ENCODE data around the gene GRK4. TPM values are rescaled to one million over a fixed set of nuclear protein-coding genes. Genes with fewer than 3 reads are reported as not detected.
"Not testable (repeated sequence)": the region's sequence is repeated elsewhere in the genome, so short reads cannot be mapped to it uniquely, and the experiment has no call there.

GRK4 gene
- total and polyA plus RNA-seq, 3 experiments from 2014 or later = 2.5 to 7.7 (median 5.4) TPM

DNA sequence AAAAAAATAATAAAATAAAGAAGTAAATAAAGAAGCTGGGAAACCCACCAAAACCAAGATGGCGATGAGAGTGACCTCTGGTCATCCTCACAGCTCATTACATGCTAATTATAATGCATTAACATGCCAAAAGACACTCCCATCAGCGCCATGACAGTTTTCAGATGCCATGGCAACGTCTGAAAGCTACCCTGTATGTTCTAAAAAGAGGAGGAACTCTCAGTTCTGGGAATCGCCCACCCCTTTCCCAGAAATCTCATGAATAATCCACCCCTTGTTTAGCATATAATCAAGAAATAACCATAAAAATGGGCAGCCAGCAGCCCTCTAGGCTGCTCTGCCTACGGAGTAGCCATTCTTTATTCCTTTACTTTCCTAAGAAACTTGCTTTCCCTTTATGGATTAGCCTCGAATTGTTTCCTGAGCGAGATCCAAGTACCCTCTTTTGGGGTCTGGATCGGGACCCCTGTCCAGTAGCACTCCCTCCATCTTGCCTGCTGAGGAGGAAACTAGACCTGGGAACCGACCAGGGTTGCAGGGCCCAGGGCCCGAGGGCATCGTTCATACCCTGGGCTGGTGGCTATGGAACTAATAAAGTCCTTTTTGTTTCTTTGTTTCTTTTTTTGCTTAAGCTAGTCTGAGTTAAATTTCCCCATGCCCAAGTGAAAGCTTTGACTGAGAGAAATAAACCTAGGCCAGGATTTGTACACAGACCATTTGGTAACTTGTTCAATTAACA lies 80.1 kb downstream of the GRK4 start:
- Histone ChIP-seq H3K27me3 (ENCODE audit: insufficient read depth, low read length, poor library complexity, severe bottlenecking) (no peaks in the 10 kb centered on the region), H3K9me3 (ENCODE audit: low read length) (no peaks in the 10 kb centered on the region), H3K4me1 (ENCODE audit: insufficient read depth, low read length) (peaks cover 51% of the 10 kb centered on the region), H3K27ac (ENCODE audit: low read depth, low read length) (no peak overlapping the region), H3K4me3 (ENCODE audit: low read length) (no peak overlapping the region), H3K36me3 (ENCODE audit: insufficient read depth, low read length) (no peaks in the 10 kb centered on the region)
- Mint-ChIP-seq H3K4me1 (peaks cover 36 to 75% (median 43%) of the 10 kb centered on the region in 3 donors), H3K27me3 (peaks cover 0 to 3% of the 10 kb centered on the region in 2 donors), H3K27ac (peak overlapping the region in 1 of 8 donors; percentile 66), H3K4me3 (peak overlapping the region in 3 of 7 donors; percentile 8 to 51 (median 49)), H3K9me3 (peaks cover 0 to 7% (median 5%) of the 10 kb centered on the region in 5 donors), H3K36me3 (peaks cover 0 to 7% (median 3%) of the 10 kb centered on the region in 3 donors)
- no peak for DNase-seq
- ChIA-PET CTCF (no interaction called here), POLR2A (no interaction called here)

DNA sequence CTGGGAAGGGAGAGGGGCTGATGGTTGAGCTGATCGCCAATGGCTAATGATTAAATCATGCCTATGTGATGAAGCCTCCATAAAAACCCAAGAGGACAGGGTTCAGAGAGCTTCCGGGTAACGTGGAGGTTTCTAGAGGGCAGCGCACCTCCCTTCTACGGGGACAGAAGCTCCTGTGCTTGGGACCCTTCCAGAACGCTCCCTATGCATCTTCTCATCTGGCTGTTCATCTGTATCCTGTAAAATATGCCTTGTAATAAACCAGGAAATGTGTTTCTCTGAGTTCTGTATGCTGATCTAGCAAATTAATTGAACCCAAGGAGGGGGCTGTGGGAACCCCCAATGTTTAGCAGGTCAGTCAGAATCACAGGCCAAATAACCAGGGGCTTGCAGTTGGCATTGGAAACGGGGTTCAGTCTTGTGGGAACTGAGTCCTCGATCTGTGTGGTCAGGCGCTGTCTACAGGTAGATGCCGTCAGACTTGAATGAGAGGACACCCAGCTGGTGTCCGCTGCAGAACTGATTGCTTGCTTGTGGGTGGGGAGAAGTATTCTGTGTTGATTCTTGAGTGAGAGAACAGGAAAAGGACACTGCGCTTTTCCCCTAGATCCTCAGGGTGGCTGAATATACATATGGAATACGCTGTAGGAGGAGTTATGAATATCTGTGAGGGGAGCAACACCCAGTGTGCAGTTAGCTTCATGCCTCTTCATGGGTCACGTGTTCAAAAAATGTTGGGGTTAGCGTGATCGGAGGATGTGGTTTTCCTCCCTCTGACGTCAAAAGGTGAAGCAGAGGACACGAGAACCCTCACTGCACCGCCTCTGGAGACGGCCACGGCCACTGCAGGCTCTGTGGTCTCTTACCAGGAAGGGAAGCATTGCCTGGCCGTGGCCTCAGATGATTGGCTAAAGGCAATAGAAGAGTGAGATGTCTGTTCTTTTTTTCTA lies 81.8 kb downstream of the GRK4 start:
- no peaks in the 10 kb centered on the region for H3K27me3 ChIP-seq (ENCODE audit: insufficient read depth, low read length, poor library complexity, severe bottlenecking)
- Mint-ChIP-seq H3K27me3 (peaks cover 0 to 3% of the 10 kb centered on the region in 2 donors), H3K27ac (peak overlapping the region; percentile 39 to 96 (median 92)), H3K4me1 (peaks cover 36 to 71% (median 43%) of the 10 kb centered on the region in 3 donors), H3K9me3 (peaks cover 0 to 7% (median 5%) of the 10 kb centered on the region in 5 donors), H3K4me3 (peak overlapping the region; percentile 21 to 77 (median 71)), H3K36me3 (peaks cover 0 to 7% (median 3%) of the 10 kb centered on the region in 3 donors)
- ChIA-PET CTCF (interaction anchor here (1.4 kb wide), 1 partner anchor 8 kb away, joined by 4 read pairs; no protein-coding TSS in a partner anchor), POLR2A (no interaction called here)
- no peak overlapping the region for H3K27ac ChIP-seq (ENCODE audit: low read depth, low read length)
- H3K4me1 ChIP-seq (ENCODE audit: insufficient read depth, low read length) = peaks cover 48% of the 10 kb centered on the region
- H3K36me3 ChIP-seq (ENCODE audit: insufficient read depth, low read length) = no peaks in the 10 kb centered on the region
- no peak overlapping the region for H3K4me3 ChIP-seq (ENCODE audit: low read length)
- H3K9me3 ChIP-seq (ENCODE audit: low read length) = no peaks in the 10 kb centered on the region
- DNase-seq = peak; percentile 59 to 89 (median 81)

DNA sequence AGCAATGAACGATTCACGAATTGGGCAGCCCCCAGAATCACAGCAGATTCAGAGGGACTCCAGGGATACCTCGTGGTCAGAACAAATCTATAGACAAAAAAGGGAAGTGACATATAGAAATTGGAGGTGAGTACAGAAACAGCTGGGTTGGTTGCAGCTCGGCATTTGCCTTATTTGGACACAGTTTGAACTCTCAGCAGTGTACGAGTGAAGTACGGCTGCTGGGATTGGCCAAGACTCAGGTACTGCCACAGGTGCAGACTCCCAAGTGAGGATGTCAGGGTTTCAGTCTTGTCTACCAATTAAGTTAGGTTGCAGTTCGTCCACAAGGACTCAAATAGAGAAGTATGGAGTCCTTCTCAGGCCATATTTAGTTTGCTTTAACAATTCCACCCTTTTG lies 82.8 kb downstream of the GRK4 start:
- no peaks in the 10 kb centered on the region for H3K27me3 Mint-ChIP-seq
- Histone ChIP-seq H3K4me3 (ENCODE audit: low read length) (no peak overlapping the region), H3K36me3 (ENCODE audit: insufficient read depth, low read length) (no peaks in the 10 kb centered on the region), H3K27me3 (ENCODE audit: insufficient read depth, low read length, poor library complexity, severe bottlenecking) (no peaks in the 10 kb centered on the region), H3K27ac (ENCODE audit: low read depth, low read length) (no peak overlapping the region), H3K9me3 (ENCODE audit: low read length) (no peaks in the 10 kb centered on the region), H3K4me1 (ENCODE audit: insufficient read depth, low read length) (peaks cover 44% of the 10 kb centered on the region)
- DNase-seq = no peak
- H3K4me3 Mint-ChIP-seq = peak overlapping the region in 1 of 7 donors; percentile 71
- CTCF ChIA-PET = interaction anchor here (1.3 to 1.5 kb wide), 3 partner anchors 9 to 397 kb away, joined by 3 to 4 read pairs (median 3); no protein-coding TSS in a partner anchor
- H3K27ac Mint-ChIP-seq = peak overlapping the region in 6 of 8 donors; percentile 68 to 96 (median 93)
- peaks cover 0 to 7% (median 5%) of the 10 kb centered on the region in 5 donors for H3K9me3 Mint-ChIP-seq
- H3K36me3 Mint-ChIP-seq = peaks cover 0 to 7% (median 3%) of the 10 kb centered on the region in 3 donors
- peaks cover 36 to 62% (median 40%) of the 10 kb centered on the region in 3 donors for H3K4me1 Mint-ChIP-seq
- POLR2A ChIA-PET = no interaction called here

DNA sequence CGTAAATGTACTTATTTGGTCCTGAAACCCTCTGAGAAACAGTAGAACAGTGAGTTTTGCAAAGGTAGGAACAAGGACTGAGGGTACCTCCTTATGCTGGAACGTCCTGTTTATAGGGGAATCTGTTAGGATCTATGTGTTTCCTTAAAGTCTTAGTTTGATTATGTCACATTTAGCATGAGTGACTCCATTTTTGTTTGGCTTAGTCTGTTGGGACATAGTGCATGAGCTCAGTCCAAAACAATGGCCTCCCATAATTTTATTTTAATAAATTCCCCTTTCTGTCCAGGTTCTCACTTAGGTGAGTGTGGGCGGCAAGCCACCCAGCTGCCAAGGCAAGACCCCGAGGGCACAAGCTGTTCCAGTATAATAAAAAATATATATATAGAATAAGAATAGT lies 83.3 kb downstream of the GRK4 start:
- Mint-ChIP-seq H3K36me3 (peaks cover 0 to 7% (median under 1%) of the 10 kb centered on the region in 3 donors), H3K27ac (peak overlapping the region in 4 of 8 donors; percentile 29 to 96 (median 84)), H3K9me3 (peaks cover 0 to 7% (median 5%) of the 10 kb centered on the region in 5 donors), H3K27me3 (no peaks in the 10 kb centered on the region), H3K4me1 (peaks cover 36 to 57% (median 37%) of the 10 kb centered on the region in 3 donors), H3K4me3 (peak overlapping the region in 3 of 7 donors; percentile 49 to 73 (median 72))
- Histone ChIP-seq H3K36me3 (ENCODE audit: insufficient read depth, low read length) (no peaks in the 10 kb centered on the region), H3K9me3 (ENCODE audit: low read length) (no peaks in the 10 kb centered on the region), H3K27me3 (ENCODE audit: insufficient read depth, low read length, poor library complexity, severe bottlenecking) (no peaks in the 10 kb centered on the region), H3K4me3 (ENCODE audit: low read length) (no peak overlapping the region), H3K4me1 (ENCODE audit: insufficient read depth, low read length) (peaks cover 44% of the 10 kb centered on the region), H3K27ac (ENCODE audit: low read depth, low read length) (no peak overlapping the region)
- DNase-seq = no peak
- ChIA-PET CTCF (interaction anchor here (1.3 to 2.0 kb wide), 3 partner anchors 9 to 397 kb away, joined by 3 to 4 read pairs (median 3); no protein-coding TSS in a partner anchor), POLR2A (no interaction called here)

DNA sequence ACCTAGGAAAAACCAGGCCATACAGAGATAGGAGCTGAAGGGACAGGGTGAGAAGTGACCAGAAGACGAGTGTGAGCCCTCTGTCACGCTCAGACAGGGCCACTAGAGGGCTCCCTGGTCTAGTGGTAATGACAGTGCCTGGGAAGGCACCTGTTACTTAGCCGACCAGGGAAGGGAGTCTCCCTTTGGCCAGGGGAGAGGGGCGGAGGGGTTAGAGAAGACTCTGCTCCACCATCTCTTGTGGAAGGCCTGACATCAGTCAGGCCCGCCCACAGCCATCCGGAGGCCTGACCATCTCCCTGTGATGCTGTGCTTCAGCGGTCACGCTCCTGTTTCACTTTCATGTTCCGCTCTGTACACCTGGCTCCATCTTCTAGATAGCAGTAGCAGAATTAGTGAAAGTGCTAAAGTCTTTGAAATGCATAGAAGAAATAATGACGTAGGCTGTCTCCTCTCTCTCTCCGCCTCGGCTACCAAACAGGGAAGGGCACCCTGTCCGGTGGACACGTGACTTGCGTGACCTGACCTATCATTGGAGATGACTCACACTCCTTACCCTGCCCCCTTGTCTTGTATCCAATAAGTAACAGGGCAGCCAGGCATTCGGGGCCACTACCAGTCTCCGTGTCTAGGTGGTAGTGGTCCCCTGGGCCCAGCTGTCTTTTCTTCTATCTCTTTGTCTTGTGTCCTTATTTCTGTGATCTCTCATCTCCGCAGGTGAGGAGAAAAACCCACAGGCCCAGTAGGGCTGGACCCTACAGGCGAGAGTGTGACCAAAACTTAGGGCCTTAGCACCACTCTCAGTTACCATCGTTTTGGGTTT lies 84.3 kb downstream of the GRK4 start:
- DNase-seq = peak; percentile 55 to 83 (median 70)
- no peaks in the 10 kb centered on the region for H3K27me3 Mint-ChIP-seq
- peaks cover 28 to 47% (median 28%) of the 10 kb centered on the region in 3 donors for H3K4me1 Mint-ChIP-seq
- H3K27ac Mint-ChIP-seq = peak overlapping the region; percentile 73 to 95 (median 92)
- POLR2A ChIA-PET = no interaction called here
- peaks cover 0 to 7% (median 0%) of the 10 kb centered on the region in 3 donors for H3K36me3 Mint-ChIP-seq
- Histone ChIP-seq H3K36me3 (ENCODE audit: insufficient read depth, low read length) (no peaks in the 10 kb centered on the region), H3K4me3 (ENCODE audit: low read length) (peak overlapping the region; percentile 67), H3K27me3 (ENCODE audit: insufficient read depth, low read length, poor library complexity, severe bottlenecking) (no peaks in the 10 kb centered on the region), H3K27ac (ENCODE audit: low read depth, low read length) (peak overlapping the region; percentile 45), H3K9me3 (ENCODE audit: low read length) (no peaks in the 10 kb centered on the region), H3K4me1 (ENCODE audit: insufficient read depth, low read length) (peaks cover 34% of the 10 kb centered on the region)
- H3K9me3 Mint-ChIP-seq = peaks cover 0 to 7% (median 5%) of the 10 kb centered on the region in 5 donors
- CTCF ChIA-PET = interaction anchor here (1.0 to 2.0 kb wide), 3 partner anchors 10 to 395 kb away, joined by 3 to 4 read pairs (median 3); no protein-coding TSS in a partner anchor
- peak overlapping the region; percentile 33 to 90 (median 84) for H3K4me3 Mint-ChIP-seq

DNA sequence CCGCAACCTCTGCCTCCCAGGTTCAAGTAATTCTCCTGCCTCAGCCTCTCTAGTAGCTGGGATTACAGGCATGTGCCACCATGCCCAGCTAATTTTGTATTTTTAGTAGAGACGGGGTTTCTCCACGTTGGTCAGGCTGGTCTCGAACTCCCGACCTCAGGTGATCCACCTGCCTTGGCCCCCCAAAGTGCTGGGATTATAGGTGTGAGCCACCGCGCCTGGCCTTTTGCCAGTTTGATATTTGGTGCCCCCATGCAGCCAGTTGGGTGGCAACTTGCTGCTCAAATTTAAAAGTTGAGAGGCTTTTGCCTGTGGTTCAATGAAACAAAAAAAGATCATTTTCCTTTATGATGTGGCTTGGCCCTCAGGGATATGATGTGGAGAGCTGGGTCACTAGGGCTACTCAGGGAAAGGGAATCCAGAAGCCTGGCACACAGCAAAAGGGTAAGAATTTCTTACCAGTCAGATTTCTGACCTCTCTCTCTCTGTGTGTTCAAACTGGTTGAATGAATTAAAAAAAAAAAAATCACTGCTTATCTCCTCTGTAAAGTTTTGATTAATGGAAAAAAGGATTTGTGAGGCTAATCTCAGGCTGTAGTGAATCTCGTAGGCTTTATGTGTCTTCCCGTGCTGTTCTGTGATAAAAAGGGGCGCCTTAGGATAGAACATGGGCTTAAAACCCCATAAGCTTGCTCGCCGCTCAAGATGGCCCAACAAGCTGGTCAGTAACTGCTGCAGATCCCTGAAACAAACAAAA lies 87.9 kb downstream of the GRK4 start:
- CTCF ChIA-PET; H3K27me3 Mint-ChIP-seq; H3K4me3 ChIP-seq (ENCODE audit: low read length); H3K9me3 Mint-ChIP-seq; H3K4me3 Mint-ChIP-seq; POLR2A ChIA-PET; H3K27ac ChIP-seq (ENCODE audit: low read depth, low read length); H3K36me3 ChIP-seq (ENCODE audit: insufficient read depth, low read length); H3K9me3 ChIP-seq (ENCODE audit: low read length); H3K27me3 ChIP-seq (ENCODE audit: insufficient read depth, low read length, poor library complexity, severe bottlenecking); DNase-seq; H3K36me3 Mint-ChIP-seq: not testable (repeated sequence)
- H3K4me1 ChIP-seq (ENCODE audit: insufficient read depth, low read length) = peaks cover 15% of the 10 kb centered on the region
- H3K27ac Mint-ChIP-seq = peak overlapping the region in 1 of 8 donors; percentile 27
- H3K4me1 Mint-ChIP-seq = peaks cover 10 to 17% (median 11%) of the 10 kb centered on the region in 3 donors
